ENCODE data around the gene SLC35F3.
"Not testable (repeated sequence)": the region's sequence is repeated elsewhere in the genome, so short reads cannot be mapped to it uniquely, and the experiment has no call there.

The SLC35F3 gene

DNA sequence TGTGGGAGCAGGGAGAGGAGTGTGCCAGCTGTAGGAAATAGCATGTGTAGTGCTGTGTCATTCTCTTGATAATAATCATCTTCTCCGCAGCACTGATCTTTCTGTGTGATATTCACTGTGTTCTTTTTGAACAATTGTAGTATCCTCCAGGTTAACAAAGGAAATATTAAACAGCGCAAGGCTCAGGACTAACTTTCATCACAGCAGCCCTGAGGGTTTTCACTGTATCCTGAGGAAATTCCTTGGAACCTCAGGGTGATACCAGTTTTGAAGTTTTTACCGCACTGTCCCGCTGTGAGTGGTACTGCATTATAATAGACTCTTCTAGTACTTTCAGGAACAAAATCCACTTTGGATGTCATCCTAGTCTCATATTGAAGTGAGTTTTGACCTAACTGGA lies 240.4 kb downstream of the SLC35F3 start:
- no peak for DNase-seq (ENCODE audit: low spot score)

DNA sequence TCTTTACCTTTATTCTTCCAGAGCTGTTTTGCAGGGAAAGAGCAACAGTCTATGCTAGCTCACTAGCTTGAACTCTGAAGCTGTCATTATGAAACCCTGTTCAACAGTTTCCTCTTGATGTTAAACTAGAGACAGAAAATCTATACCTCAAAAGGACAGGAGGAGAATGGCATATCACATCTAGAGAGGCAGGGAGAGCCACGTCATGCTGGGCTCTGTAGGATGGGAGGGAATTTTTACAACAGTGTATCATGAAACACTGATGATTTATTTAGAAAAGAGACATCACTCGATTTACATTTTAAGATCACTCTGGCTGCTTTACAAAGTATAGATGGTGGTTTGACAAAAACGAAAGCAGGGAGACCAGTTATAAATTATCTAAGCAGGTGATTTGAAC lies 243.9 kb downstream of the SLC35F3 start:
- DNase-seq (ENCODE audit: low spot score): no peak

DNA sequence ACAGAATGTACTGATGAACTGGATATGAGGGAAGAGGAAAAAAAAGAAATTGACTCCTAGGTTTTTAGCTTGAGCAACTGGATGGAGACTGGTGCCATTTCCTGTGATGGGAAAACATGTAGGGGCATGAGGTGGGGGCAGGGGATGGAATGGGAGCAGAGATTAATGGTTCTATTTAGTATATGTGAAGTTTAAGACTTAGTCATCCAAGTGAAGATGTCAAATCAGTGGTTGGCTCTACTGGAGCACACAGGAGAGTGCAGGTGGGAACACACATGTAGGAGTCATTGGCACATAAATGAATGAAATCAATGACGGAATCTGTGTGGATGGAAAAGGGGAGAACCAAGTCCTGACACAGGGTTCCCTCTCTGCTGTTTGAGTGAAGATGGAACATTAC lies 244.3 kb downstream of the SLC35F3 start:
- DNase-seq (ENCODE audit: low spot score): no peak

DNA sequence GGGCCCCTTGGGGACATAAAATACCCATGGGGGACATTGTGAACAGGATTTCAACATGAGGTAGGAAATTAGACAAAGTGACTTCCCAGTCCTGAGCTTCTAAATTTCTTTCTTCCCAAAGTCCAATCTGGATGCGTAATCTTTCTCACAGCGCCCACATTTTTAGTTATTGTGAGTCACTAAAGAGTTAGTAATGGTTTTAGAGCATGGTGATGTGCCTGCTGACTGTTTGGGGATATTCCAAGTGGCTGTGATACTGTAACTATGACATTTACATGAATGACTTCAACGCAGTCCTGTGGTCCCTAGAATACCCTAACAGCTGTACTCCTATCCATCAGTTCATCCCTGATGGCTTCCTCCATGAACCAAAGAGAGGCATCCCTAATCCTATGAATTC lies 244.7 kb downstream of the SLC35F3 start:
- no peak for DNase-seq (ENCODE audit: low spot score)

DNA sequence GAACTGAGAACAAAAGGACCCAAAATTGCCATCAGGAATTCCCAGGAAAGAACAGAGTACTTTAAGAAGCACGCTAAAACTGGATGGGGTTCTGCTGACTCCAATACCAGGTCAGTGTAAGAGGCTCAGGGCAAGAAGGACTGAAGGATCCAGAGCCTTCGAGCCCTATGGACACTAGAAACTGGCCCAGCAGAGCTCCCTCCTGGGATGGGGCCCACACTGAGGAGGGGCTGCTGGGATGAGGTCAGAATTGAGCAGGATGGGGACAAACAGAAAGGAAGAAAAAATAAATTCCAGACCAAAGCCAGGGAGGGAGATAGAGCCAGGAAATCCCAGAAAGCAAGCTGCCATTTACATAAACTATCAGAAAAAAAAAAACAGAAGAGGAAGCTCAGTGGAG lies 246.4 kb downstream of the SLC35F3 start:
- no peak for DNase-seq (ENCODE audit: low spot score)

DNA sequence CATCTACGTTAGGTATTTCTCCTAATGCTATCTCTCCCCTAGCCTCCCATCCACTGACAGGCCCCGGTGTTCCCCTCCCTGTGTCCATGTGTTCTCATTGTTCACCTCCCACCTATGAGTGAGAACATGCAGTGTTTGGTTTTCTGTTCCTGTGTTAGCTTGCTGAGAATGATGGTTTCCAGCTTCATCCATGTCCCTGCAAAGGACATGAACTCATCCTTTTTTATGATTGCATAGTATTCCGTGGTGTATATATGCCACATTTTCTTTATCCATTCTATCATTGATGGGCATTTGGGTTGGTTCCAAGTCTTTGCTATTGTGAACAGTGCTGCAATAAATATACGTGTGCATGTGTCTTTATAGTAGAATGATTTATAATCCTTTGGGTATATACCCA lies 247.9 kb downstream of the SLC35F3 start:
- not testable (repeated sequence) for DNase-seq (ENCODE audit: low spot score)

DNA sequence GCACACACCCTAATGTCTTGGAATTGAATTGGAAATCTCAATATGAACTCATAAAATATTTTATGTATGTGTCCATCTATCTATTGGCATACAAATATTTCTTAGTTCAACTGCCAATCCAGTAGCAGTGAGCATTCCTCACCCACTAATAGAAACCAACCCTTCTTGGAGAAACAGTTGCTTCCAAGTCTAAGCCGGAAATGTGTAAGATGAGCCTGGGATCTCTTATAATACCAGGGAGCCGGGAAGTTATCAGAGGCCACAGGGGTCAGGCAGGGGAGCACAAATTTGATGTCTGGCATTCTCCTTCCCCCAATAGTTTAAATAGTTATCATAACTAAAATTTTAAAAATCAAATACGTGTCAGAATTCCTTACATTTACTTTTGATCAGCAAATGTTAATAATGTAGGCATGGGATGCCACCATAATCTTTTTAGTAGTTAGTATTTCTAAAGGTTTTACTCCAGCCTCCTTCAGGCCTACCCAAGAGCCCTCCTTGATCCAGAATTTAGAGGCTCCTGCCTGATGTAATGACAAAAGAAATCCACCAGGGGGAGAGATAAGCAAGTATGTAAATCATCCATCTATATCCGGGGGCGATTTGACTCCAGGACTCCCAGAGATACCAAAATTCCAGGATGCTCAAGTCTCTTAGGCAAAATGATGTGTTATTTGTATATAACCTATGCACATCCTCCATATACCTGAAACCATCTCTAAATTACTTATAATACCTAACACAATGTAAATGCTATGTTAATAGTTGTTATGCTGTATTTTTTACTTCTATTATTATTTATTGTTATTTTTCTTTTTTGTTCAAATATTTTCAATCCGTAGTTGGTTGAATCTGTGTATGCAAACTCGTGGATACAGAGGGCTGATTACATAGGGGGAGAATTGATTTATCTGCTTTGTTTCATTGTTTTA lies 250.1 kb downstream of the SLC35F3 start:
- no peak for DNase-seq (ENCODE audit: low spot score)

DNA sequence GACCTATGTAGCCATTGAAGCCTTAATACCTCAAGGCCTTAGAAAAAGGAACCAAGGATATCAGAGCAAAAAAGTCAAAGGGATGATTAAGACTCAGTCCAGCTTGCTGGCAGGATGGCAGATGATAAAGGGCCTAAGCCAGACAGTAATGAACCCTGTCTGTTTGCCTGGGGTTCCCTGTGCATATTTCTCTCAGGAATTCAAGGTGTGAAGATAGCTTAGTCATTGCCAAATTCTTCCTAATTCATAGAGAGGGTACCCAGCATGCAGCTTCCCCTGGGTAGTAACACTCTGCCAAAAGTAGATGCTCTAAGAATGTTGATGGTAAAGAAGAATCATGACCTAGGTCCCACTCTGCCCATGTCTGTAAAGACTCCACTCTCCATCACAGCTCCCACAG lies 258.2 kb downstream of the SLC35F3 start:
- no peak for DNase-seq (ENCODE audit: low spot score)

DNA sequence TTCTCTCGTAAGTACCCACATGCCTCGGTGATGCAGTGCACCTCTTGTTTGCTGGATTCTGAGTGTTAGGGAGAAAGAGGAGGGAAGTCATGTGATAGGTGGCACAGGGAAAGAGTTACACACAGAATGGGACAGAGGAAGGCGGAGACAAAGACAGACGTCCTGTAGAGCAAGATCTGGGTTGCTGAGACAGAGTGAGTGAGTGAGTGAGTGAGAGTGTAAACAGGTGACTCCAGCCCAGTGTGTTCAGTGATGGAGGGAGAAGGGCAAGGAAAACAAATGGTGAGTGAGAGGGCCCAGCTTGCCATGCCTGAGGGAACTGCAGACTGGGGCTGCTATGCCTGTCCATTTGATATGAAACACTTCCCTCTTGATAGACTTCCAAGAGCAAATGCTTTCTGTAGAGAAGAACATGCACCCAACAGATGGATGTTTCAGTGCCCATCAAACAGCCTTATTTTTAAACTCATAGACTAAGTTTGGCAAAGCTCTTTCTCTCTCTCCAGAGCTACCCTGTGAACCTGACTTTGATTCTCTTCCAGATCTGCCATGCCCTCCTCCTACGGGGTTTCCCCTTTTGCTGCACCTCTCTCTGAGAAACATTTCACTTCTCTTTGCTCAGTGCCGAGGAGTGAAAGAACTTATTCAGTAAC lies 258.9 kb downstream of the SLC35F3 start:
- no peak for DNase-seq (ENCODE audit: low spot score)

DNA sequence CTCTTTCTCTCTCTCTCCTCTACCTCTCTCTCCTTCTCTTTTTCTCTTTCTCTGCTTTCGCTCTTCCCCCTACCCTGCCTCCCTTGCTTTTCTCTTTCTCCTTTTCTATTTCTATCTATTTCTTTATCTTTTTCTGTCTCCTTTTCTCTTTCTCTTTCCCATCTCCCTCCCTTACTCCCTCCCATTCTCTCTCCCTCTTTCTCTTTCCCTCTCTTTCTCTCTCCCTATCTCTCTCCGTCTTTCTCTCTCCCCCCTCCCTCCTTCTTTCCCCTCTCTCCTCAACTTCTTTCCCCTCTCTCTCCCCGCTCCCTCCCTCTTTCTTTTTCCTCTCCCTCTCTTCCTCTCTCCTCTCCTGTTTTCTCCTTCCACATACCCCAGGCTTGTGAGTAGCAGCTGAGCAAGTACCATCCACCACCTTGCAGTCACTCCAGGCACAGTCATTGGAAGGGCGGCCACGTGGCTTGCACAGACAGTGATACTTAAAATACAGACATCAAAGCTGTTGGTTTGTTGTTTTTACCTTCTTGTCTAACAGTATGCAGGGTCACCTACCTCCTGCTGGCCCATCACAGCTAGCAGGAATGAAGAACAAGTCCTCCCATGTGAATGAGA lies 259.7 kb downstream of the SLC35F3 start:
- no peak for DNase-seq (ENCODE audit: low spot score)

DNA sequence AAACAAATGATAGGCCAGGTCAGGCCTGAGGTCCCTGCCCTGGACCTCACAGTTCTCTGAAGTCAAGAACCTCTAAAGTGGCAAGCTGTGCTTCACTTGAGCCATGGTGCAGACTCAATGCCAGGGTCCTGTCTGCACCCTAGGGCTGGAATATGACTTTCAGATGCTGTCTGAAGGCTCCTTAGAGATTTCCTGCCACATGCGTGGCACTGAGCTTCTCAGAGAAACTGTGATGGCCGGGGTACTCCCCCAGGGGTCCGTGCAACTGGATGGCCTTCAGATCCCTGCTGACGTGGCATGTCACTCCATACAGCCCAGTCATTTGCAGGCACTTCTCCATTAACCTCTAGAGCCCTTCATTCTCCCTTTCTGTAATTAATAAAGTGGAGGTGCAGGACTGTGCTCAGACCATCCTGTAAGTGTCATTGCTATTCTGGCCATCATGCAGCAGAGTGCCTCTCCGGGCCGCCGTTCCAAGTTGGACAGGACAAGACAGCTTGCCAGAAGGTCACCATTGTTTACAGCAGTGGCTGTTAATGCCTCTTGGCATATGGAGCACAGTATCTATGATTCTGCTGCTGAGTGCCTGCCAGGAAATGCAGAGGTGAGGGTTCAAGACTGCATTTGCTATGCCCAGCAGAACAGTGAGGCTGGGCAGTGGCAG lies 263.7 kb downstream of the SLC35F3 start:
- no peak for DNase-seq (ENCODE audit: low spot score)

DNA sequence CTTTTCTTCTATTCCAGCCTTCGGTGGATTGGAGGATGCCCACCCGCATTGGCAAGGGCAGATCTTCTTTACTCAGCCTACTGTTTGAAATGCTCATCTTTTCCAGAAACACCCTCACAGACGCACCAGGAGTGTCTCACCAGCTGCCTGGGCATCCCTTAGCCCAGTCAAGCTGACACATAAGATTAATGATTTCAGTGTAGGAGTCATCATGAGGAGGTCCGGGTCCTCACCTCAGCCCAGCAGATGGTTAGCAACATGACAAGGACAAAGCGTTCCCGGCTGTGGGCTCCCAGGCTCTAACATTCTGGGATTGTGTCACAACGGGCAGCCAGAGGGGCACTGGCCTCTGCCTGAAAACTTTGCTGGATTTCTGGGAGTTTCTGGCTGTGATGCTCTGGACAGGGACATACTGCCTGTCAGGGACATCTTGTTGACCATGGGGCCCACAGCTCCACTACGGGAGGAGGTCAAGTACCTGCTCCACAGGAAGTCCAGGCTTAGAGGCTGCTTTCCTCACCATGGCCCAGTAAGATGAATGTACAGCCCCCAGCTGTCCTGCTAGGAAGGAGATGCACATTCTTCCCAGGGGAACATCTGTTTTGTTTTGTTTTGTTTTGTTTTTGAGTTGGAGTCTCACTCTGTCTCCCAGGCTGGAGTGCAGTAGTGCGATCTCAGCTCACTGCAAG lies 264.8 kb downstream of the SLC35F3 start:
- no peak for DNase-seq (ENCODE audit: low spot score)

DNA sequence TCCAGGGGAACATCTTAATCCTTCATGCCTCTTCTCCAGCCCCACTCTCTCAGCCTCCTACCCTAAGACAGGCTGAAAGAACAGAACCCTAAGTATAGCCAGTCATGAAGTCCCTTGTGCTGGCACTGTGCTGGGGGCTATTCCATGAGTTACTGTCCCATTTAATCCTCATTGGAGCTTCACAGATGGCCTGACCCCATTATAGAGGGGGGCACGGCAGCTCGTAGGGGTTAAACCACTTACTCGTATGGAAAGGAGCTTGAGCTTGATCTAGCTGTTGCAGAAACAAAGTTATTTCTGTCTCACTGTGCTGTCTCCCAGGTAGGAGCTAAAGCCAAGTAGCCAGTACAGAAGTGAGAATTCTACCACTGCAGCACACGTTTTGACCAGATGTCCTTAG lies 265.6 kb downstream of the SLC35F3 start:
- no peak for DNase-seq (ENCODE audit: low spot score)

DNA sequence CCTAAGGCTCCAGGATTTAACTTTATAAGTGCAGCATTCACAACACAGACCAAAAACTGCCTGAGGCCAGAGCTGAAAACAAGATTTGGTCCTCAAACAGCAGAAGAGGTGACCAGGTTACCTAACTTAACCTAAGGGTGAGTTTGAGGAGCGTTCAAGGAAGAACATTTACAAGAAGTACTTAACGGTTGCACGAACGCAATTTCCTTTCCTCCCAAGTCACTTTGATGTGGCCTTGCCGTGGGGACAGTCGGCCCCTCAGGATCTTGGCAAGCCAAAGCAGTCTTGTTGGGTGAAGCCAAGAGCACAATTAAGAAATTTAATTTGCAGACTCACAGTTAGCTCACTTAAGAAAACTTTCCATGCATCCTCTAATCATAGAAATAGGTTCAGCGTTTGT lies 266.1 kb downstream of the SLC35F3 start:
- DNase-seq (ENCODE audit: low spot score): no peak

DNA sequence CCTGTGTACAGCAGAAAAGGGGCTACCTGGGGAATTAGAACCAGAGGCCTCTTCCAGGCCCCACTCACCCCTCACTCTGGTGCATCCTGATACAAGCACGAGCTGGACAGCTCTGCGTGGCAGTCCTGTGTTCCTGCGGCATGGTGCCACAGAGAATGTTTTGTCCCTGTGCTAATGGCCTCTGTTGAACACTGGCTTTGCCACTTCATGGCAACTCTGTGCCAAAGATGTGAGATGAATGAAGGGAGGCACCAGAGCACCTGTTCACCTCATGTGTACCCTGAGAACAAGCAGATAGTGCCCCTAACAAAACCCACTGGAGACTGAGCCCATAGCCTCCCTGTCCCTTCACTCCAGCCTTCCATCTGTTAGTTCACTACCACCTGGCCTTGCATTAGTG lies 269.5 kb downstream of the SLC35F3 start:
- no peak for DNase-seq (ENCODE audit: low spot score)

DNA sequence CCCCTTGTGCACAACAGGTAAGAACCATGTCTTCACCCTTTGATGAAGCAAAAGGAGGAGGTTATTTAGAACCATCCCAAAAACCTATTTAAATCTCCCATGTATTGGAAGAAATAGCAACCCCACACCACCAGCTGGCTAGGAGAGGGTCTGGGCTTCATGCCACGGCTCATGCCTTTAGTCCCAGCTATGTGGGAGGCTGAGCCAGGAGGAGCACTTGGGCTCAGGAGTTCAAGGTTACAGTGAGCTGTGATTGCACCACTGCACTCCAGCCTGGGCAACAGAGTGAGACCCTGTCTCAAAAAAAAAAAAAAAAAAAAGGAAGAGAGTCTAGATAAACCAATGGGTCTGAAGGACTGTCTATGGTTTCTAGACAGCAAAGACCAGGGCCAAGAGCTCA lies 270.9 kb downstream of the SLC35F3 start:
- DNase-seq (ENCODE audit: low spot score): no peak

DNA sequence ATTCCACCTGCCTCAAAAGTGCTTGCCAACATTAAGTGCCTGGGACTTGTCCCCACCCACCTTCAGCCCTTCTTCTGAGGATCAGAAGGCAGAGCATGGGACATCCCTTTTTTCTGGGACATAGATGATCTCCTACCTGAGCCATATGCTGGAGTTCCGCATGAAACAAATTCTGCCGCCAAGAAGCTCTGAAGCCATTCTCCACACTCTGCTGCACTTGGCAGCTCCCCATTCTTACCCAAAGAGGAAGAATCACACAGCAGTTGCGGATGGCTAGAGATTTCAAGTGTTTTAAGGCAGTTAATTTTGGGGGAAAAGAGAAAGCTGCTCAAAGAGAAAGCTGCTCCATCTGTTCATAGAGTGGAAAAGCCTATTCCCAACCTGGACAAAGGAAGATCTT lies 271.5 kb downstream of the SLC35F3 start:
- DNase-seq (ENCODE audit: low spot score): no peak

DNA sequence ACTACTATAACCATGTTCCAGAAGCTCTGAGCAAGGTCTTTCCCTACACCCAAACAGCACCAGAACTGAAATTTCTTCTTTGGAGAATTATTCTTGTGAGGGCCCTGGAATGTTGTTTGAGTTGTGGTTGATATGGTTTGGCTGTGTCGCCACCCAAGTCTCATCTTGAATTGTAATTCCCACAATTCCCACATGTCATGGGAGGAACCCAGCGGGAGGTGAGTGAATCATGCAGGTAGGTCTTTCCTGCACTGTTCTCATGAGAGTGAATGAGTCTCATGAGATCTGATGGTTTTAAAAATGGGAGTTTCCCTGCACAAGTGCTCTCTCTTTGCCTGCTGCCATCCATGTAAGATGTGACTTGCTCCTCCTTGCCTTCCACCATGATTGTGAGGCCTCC lies 272.4 kb downstream of the SLC35F3 start:
- DNase-seq (ENCODE audit: low spot score): not testable (repeated sequence)

DNA sequence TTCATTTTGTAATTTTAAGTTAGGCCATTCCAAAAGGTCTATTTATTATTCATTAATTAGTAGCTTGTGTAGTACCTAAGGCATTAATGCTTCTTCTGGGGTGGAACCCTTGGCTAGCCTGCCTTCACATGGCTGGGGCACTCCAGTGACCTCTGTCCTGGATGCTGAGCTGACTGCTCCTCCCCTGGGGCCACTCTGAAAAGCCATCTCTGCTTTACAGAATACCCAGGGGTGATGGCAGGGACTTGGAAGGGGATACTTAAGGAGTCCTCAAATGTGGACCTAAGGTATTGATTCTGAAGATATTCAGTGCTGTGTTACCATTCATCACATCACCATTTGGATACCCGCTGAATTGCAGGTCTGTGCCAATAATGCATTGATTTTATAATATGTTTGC lies 281.0 kb downstream of the SLC35F3 start:
- DNase-seq (ENCODE audit: low spot score): no peak

DNA sequence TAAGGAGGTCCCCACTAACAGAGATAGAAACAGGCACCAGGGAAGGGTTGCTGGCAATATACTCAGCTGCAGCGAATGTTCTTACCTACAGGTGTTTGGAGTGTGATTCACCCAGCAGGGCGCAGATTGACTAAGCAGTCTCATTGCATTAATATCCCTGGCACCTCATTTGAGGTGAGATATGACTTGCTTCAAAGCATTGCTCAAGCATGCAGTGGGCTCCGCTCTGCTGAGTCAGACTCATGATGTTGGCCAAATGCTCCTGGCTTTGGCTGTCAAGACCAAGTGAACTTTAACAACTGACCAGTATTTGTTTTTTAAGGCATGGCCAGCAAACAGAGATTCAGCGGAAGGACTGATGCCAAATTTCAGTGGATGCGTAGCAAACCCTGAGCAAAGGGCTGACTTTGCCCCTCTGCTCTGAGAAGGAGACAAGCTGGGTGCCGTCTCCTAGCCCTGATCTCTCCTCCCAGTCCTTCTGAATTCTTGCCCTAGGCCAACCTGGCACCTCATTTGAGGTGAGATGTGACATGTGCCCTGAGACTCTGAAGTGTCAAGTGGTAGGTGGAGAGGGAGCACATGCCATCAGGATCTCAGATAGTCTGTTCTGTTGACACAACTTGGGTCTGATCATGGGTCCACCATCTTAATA lies 281.7 kb downstream of the SLC35F3 start:
- DNase-seq (ENCODE audit: low spot score): no peak

DNA sequence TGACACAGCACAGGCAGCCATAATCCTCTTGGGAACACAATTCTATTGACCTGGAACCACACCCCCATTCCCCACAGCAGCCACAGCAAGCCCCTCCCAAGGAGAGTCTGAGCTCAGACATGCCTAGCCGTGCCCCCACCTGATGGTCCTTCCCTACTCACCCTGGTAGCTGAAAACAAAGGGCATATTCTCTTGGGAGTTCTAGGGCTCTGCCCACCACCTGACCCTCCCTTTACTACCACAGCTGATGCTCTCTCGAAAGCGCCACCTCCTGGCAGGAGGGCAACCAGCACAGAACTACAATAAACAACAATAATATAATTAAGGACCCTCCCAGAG lies 283.9 kb downstream of the SLC35F3 start:
- DNase-seq (ENCODE audit: low spot score): peak; percentile 70

DNA sequence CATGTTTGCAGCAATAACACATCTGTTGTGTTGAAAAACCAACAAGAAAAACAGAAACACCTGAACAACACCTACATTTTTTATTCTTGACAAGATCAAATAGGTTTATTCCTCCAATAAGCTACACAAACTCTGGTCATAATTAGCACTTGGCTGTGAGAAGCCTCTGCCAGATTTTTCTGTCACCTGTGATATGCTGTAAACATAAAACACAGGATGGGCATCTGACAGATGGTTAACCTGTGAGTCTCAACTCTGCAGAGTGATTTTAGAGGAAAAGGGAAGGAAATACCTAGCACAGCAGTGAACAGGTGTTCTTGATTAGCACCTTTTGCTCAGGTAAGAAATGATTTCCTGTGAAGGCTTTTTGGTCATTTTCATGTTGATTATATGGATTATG lies 293.4 kb downstream of the SLC35F3 start:
- DNase-seq (ENCODE audit: low spot score): no peak

All from ecto neural progenitor cell (in vitro differentiated cells).